LHCN-M2 (cell line): ENCODE results near the gene NLE1. TPM values are rescaled to one million over a fixed set of nuclear protein-coding genes. Genes with fewer than 3 reads are reported as not detected.
"Not testable (repeated sequence)": the region's sequence is repeated elsewhere in the genome, so short reads cannot be mapped to it uniquely, and the experiment has no call there.

Source experiments
- DNase-seq: peaks from one replicate; pipeline ENCODE4 v3.0.0-alpha.2; 2012; ENCODE audit warnings: low read depth
- polyA plus RNA-seq: library from polyadenylated mRNA; unstranded; fragments of >200 nt; gene quantifications from one replicate; pipeline ENCODE4 v1.2.1, GENCODE V29; 2012; ENCODE audit warnings: missing spikeins
- total RNA-seq: library from RNA; depleted of rRNA; stranded (reverse); fragments of >200 nt; gene quantifications from 2 replicates; pipeline ENCODE4 v1.2.3, GENCODE V29; 2014; rRNA removed

Gene NLE1
- 22.3 and 27.1 TPM in 2 replicates for total RNA-seq
- polyA plus RNA-seq: 12.7 TPM

DNA sequence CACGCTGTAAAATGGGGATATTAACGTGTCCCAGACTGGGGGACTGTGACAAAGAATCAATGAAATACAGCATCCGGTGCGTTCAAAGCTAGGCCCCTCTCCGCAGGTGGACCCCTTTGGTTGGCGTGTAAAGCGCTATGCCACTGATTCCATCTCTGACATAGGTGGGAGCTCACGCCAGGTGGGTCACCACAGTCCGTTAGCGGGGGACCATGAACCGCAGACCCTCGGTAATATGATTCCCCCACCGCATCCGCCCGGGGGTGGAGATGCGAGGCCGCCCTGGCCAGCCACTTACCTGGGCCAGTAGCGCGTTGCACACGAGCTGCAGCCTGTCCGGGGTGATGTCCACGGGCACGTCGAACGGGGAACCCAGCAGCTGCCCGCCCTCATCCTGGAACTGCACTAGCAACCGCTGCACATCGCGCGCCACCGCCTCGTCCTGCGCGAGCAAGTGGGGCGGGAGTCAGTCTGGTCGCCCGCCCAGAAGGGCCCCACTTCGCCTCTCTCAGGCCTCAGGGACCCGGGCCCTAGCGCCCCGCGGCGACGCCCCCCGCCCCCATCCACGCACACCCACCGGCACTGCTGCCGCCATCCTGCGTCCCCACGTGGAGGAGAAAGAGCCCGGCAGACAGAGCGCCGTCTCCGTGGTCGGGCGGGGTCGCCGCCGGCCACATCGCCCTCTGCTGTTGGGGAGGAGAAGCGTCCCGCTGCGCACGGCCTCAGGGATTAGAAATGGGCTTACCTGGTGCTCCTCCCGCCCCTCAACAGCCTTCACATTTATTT, at the start of gene NLE1:
NLE1 (minus strand) TSS at position 623 of the 786 bp plus-strand sequence; CDS start at position 595, 28 bp downstream.
- DNase-seq: peak; percentile 75

DNA sequence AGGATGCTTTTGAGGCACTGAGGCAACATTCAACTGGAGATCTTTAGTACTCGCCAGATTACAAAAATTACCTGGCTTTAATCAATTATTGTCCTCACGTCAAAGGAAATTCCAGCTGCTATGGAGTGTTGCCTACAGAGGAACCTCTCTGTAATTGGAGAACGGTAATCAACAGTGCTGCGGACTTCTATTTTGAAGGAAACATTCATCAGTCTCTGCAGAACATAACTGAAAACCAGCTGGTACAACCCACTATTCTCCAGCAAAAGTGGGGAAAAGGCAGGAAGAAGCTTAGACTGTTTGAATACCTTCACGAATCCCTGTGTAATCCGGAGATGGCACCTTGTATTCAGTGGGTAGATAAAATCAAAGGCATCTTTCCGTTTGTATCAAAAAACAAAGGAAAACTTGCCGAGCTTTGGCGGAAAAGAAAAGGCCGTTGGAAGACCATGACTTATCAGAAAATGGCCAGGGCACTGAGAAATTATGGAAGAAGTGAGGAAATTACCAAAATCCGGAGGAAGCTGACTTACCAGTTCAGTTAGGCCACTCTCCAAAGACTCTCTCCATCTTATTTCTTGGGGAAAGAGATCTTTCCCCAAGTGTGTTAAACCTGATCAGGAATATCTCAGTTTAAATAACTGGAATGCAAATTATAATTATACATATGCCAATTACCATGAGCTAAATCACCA, 49.0 kb upstream of the NLE1 start:
- DNase-seq: no peak

DNA sequence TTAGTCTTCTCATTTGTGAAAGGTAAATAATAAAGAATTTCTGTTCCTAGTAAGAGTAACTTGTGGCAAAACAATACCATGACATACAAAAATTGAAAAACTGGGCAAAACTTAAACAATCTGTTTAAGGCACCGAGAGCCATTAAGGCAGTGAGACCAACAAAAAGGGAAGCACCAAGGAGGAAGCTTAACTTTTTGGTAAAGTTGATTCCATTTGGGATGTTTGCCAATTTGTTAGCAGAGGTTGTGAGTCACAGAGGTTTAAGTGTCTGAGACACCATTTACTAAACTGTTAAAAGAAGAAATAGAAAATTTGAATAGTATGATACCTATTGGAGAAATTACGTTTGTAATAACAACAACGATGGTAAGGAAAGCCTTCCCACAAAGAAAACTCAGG, 47.2 kb upstream of the NLE1 start:
- DNase-seq: peak; percentile 39

GRCh38 chr17:35188111-35188510, 46.0 kb upstream of the NLE1 start:
- DNase-seq: no peak

DNA sequence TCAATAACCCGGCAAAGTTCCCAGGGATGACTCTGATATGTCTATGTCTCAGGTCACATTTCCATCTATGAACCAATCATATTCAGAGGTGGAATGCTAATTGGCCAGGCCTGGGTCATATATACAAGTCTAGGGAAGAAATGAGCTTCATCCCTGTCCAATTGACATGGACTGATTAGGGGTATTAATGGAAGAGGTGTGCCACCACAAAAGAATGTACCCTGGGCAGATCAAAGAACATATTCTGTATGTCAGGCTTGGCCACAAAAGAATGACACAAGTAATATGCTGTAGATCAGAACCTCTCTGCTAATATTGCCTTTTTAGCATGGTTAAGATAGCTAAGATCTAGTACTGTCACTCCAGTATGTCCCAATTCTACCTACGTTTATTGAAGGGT, 45.4 kb upstream of the NLE1 start:
- DNase-seq: no peak

DNA sequence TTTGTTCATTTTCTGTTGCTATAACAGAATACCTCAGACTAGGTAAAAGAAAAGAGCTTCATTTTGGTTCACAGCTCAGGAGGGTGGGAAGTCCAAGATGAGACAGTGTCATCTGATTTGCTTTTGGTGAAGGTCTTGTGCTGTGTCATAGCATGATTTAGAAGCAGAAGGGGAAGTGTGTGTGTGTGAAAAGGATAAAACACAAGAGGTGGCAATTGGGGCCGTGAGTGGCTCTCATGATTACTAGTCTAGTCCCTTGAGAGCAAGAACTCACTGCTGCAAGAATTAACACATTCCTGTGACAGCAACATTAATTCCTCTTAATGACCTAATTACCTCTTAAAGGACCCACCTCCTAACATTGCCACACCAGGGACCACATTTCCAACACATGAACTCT, 43.7 kb upstream of the NLE1 start:
- DNase-seq: no peak

GRCh38 chr17:35184274-35184673, 42.2 kb upstream of the NLE1 start:
- no peak for DNase-seq

- DNase-seq: no peak
Measured at GRCh38 chr17:35183332-35183731, 41.2 kb upstream of the NLE1 start.

DNA sequence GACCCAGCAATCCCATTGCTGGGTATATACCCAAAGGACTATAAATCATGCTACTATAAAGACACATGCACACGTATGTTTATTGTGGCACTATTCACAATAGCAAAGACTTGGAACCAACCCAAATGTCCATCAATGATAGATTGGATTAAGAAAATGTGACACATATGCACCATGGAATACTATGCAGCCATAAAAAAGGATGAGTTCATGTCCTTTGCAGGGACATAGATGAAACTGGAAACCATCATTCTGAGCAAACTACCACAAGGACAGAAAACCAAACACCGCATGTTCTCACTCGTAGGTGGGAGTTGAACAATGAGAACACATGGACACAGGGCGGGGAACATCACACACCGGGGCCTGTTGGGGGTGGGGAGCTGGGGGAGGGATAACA, 37.3 kb upstream of the NLE1 start:
- DNase-seq: not testable (repeated sequence)

GRCh38 chr17:35176897-35177296, 34.8 kb upstream of the NLE1 start:
- no peak for DNase-seq

- DNase-seq: no peak
Measured at GRCh38 chr17:35175638-35176415, 33.7 kb upstream of the NLE1 start.

- DNase-seq: no peak
Measured at GRCh38 chr17:35174835-35175334, 32.8 kb upstream of the NLE1 start.

GRCh38 chr17:35172321-35172720, 30.2 kb upstream of the NLE1 start:
- DNase-seq: not testable (repeated sequence)

- DNase-seq: peak; percentile 29
Measured at GRCh38 chr17:35171834-35172233, 29.7 kb upstream of the NLE1 start.

DNA sequence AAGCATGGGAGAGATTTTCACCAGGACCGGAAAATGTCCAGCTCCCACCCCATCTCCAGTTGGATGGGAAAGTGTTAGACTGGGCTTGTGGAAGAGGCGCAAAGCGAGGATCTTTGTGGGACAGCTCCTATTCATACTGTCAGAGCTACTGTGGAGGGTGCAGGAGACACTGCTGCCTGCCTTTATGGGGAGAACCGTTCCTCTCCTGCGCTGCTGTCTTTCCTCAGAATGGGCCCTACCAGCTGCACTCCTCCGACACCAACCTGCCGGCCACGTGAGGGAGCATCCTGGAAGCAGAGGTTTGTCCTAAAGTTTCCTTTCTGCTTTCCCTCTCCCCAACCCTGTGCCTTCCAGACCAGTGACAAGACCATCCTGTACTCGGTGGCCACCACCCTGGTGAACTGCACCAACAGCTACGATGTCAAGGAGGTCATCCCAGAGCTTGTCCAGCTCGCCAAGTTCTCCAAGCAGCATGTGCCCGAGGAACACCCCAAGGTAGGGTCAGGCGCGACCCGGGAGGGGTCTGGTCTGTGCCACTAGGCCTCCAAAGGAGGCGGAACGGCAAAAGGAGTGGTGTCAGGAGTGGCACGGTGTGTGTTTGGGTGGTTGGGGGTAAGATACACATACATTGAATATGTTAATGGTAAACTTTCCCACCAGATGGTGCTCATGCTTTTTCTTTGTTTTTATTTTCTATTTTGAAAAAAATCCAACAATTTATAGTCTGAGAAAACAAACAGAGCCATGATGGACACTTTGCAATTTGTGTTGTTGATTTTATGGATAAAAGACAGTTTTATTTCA, 29.1 kb upstream of the NLE1 start:
- DNase-seq: peak; percentile 46

GRCh38 chr17:35169835-35170363, 27.8 kb upstream of the NLE1 start:
- DNase-seq: no peak

GRCh38 chr17:35167666-35168065, 25.6 kb upstream of the NLE1 start:
- DNase-seq: peak; percentile 92

DNA sequence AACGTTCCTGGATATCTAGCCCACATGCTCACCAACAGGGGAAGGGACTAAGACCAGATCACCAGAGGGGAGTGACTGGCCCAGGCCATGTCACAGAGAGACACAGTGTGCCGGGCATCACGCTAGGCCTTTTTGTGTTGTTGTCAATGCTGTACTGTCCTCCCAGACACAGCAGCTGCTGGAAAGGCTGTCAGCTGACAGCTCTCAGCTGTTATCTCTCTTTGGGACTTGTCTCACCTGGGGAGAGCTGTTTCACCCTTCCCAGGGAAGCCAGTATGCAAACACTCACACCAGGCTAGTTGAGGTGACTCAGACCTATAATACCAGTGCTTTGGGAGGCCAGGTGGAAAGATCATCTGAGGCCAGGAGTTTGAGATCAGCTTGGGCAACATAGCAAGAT, 24.9 kb upstream of the NLE1 start:
- DNase-seq: peak; percentile 58

DNA sequence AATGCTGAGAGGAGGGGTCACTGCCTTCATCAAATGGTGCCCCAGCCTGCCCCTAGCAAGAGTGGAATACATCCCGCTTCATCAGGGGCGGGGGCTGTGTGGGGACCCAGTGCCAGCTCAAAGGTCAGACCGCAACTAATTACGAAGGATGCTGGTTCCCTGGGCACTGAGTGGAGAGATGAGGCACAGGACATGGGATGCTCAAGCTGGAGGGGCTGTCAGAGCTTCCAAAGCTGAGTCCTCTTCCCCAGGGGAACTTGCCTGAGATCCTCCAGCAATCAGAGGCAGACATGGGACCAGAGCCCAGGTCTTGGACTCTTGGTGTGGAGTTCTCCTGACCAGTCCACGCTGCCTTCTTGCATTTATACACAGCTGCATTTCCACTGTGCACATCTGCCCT, 24.4 kb upstream of the NLE1 start:
- no peak for DNase-seq

GRCh38 chr17:35164716-35165115, 22.6 kb upstream of the NLE1 start:
- no peak for DNase-seq

GRCh38 chr17:35163886-35164285, 21.8 kb upstream of the NLE1 start:
- no peak for DNase-seq
